Adrenal gland (tissue), 12 donors: ENCODE measurements around the gene ABCB6. TPM values are rescaled to one million over a fixed set of nuclear protein-coding genes. Genes with fewer than 3 reads are reported as not detected.

ENCODE experiments used
- DNase-seq, 7 donors: peaks; one replicate each; pipeline ENCODE4 v3.0.0-alpha.2; 2019 to 2020
- H3K27ac ChIP-seq, 5 donors: fragments of 200-600 bp; sonication (generic) in 4 of 5; 1 replicate in 3 of 5; 2 replicates in 2 of 5; pipeline versions ENCODE4 v1.5.1 to v1.8.0; 2016 to 2020; ENCODE audit warnings: mild to moderate bottlenecking in 1 of 5
- H3K27me3 ChIP-seq: fragments of 200-600 bp; 2 replicates; pipeline ENCODE4 v1.8.0; 2021
- H3K36me3 ChIP-seq, 2 donors: fragments of 200-600 bp; replicated peaks in 1 of 2; 1 replicate in 1 of 2; 2 replicates in 1 of 2; pipeline versions ENCODE4 v1.5.1 to v1.8.0; 2018 to 2022
- H3K4me1 ChIP-seq, 2 donors: fragments of 200-600 bp; replicated peaks in 1 of 2; 1 replicate in 1 of 2; 2 replicates in 1 of 2; pipeline versions ENCODE4 v1.5.1 to v1.8.0; 2018 to 2021
- H3K4me3 ChIP-seq, 4 donors: fragments of 200-600 bp; sonication (generic) in 3 of 4; one replicate each; pipeline ENCODE4 v1.5.1; 2016 to 2018
- H3K9me3 ChIP-seq, 3 donors: fragments of 200-600 bp; sonication (generic) in 1 of 3; replicated peaks in 1 of 3; 1 replicate in 2 of 3; 2 replicates in 1 of 3; pipeline versions ENCODE4 v1.5.1 to v1.8.0; 2016 to 2021
- CTCF ChIP-seq, 6 experiments: fragments of 450-650 bp in 4 of 6; fragments of 200-600 bp in 2 of 6; sonication (generic) in 1 of 6; IDR thresholded peaks; 1 replicate in 5 of 6; 2 replicates in 1 of 6; pipeline versions ENCODE4 v1.5.1 to v1.8.0; 2016 to 2021; ENCODE audit warnings: antibody characterized with exemption in 6 of 6, mild to moderate bottlenecking in 2 of 6, moderate library complexity in 1 of 6
- POLR2A ChIP-seq, 2 donors: fragments of 450-650 bp; IDR thresholded peaks; one replicate each; pipeline ENCODE4 v1.6.1; 2017; ENCODE audit warnings: antibody characterized with exemption in 2 of 2, mild to moderate bottlenecking in 2 of 2, moderate library complexity in 1 of 2
- WGBS, 4 donors: extraction: QIAGEN DNeasy Blood & Tissue Kit in 2 of 4; methylation state at CpG; one replicate each; pipeline versions ENCODE4 v1.1.5 to v1.1.7; 2013 to 2017; 5-methylcytosine and 5-hydroxymethylcytosine counted together
- intact Hi-C, 2 donors: fragments of 100-400 bp; cut with DNase I; formaldehyde crosslinking; loops; one replicate each; pipeline versions ENCODE4 v1.14.1 to v1.15.0; 2022 to 2023
- polyA plus RNA-seq, 3 donors: library from polyadenylated mRNA; stranded (reverse); fragments of 200-250 nt in 2 of 3; fragments of 350-450 nt in 1 of 3; fragmentation: Illumina TruSeq in 1 of 3; extraction: RNeasy Lipid Tissue Mini Kit (QIAGEN cat#74804) in 1 of 3; gene quantifications; one replicate each; pipeline ENCODE4 v1.2.3, GENCODE V29; 2013 to 2014
- total RNA-seq, 9 donors: library from RNA; depleted of rRNA in 4 of 9; stranded (reverse); fragments of >200 nt in 4 of 9; fragments of 120-200 nt in 1 of 9; fragmentation: NEBNext Ultra II Directional in 1 of 9; extraction: Animal tissue kit (Norgen Biotek cat#: 25700) in 1 of 9; gene quantifications; one replicate each; pipeline versions ENCODE4 v1.1.0 to v1.2.4, GENCODE V29; 2013 to 2023
- donor health status: healthy with polysubstance abuse.
- donor health status: Bipolar disorder and iron deficiency.
- donor health status: DM: yes; HTN: yes; CAD: no.
- donor health status: DM: no; HTN: no; CAD: no.
- donor health status: DM: no; HTN: no; CAD: no.
- donor health status: DM: yes; HTN: yes; CAD: no.

The ABCB6 gene
- total and polyA plus RNA-seq, 12 donors: 10.1 to 85.1 (median 27.9) TPM

GRCh38 chr2:219248845-219249202, 30.1 kb upstream of the ABCB6 start:
- Histone ChIP-seq H3K4me1 (peaks cover 37 to 52% of the 10 kb centered on the region in 2 donors), H3K9me3 (no peaks in the 10 kb centered on the region), H3K27me3 (no peaks in the 10 kb centered on the region), H3K36me3 (peaks cover 0 to 17% of the 10 kb centered on the region in 2 donors), H3K4me3 (no peak overlapping the region), H3K27ac (peak overlapping the region in 4 of 5 donors; percentile 56 to 90 (median 74))
- 71 to 84% (median 78%) methylated on average over 2 of the region's 2 CpGs for WGBS, 4 donors
- DNase-seq: no peak
- intact Hi-C loops: loop anchor here (10.0 kb wide), 1 partner anchor 46 kb away; no protein-coding TSS in a partner anchor
- TF ChIP-seq CTCF (IDR thresholded peaks at IDR 0.05) (no peak), POLR2A (IDR thresholded peaks at IDR 0.05) (no peak)

- no peak overlapping the region for H3K4me3 ChIP-seq
- peaks cover 33 to 44% of the 10 kb centered on the region in 2 donors for H3K4me1 ChIP-seq
- no peak for TF ChIP-seq POLR2A (IDR thresholded peaks at IDR 0.05)
- intact Hi-C loops: loop anchor here (10.0 kb wide), 1 partner anchor 47 kb away; no protein-coding TSS in a partner anchor
- DNase-seq: no peak
- peaks cover 0 to 17% of the 10 kb centered on the region in 2 donors for H3K36me3 ChIP-seq
- H3K27me3 ChIP-seq: no peaks in the 10 kb centered on the region
- H3K27ac ChIP-seq: peak overlapping the region in 2 of 5 donors; percentile 76 to 90
- H3K9me3 ChIP-seq: no peaks in the 10 kb centered on the region
- WGBS, 4 donors: 81 to 90% (median 84%) methylated on average over 7 to 17 of the region's 17 CpGs
Measured at GRCh38 chr2:219247678-219248642, 29.2 kb upstream of the ABCB6 start.

GRCh38 chr2:219246559-219246958, 27.8 kb upstream of the ABCB6 start:
- intact Hi-C loops: loop anchor here (10.0 kb wide), 1 partner anchor 48 kb away; no protein-coding TSS in a partner anchor
- peak overlapping the region in 2 of 5 donors; percentile 18 to 90 for H3K27ac ChIP-seq
- no peaks in the 10 kb centered on the region for H3K27me3 ChIP-seq
- peaks cover 29 to 36% of the 10 kb centered on the region in 2 donors for H3K4me1 ChIP-seq
- peaks cover 0 to 17% of the 10 kb centered on the region in 2 donors for H3K36me3 ChIP-seq
- TF ChIP-seq POLR2A (IDR thresholded peaks at IDR 0.05) (no peak), CTCF (IDR thresholded peaks at IDR 0.05) (no peak)
- H3K9me3 ChIP-seq: no peaks in the 10 kb centered on the region
- WGBS, 4 donors: 93 to 97% (median 94%) methylated on average over 10 of the region's 10 CpGs
- no peak for DNase-seq
- no peak overlapping the region for H3K4me3 ChIP-seq

- peak overlapping the region; percentile 54 to 70 (median 65) for H3K4me3 ChIP-seq
- intact Hi-C loops: loop anchor here (10.0 kb wide), 1 partner anchor 49 kb away; no protein-coding TSS in a partner anchor
- no peak for TF ChIP-seq POLR2A (IDR thresholded peaks at IDR 0.05)
- H3K27ac ChIP-seq: peak overlapping the region; percentile 68 to 96 (median 87)
- DNase-seq: peak in 2 of 7 donors; percentile 42 to 50
- 11 to 13% (median 12%) methylated on average over 6 to 10 of the region's 10 CpGs for WGBS, 4 donors
- H3K27me3 ChIP-seq: no peaks in the 10 kb centered on the region
- peaks cover 0 to 17% of the 10 kb centered on the region in 2 donors for H3K36me3 ChIP-seq
- H3K9me3 ChIP-seq: no peaks in the 10 kb centered on the region
- peaks cover 29 to 36% of the 10 kb centered on the region in 2 donors for H3K4me1 ChIP-seq
Measured at GRCh38 chr2:219245899-219246230, 27.1 kb upstream of the ABCB6 start.
